A549 (cell line): ENCODE results near the gene RGS13. TPM values are rescaled to one million over a fixed set of nuclear protein-coding genes. Genes with fewer than 3 reads are reported as not detected.

Source experiments
- ATAC-seq, 2 experiments: fragments of 200-7000 bp in 1 of 2; fragments of >200 bp in 1 of 2; cut with Nextera tagmentation in 1 of 2; cut with Tn5 transposase in 1 of 2; 3 replicates each; pipeline versions ENCODE4 v1.8.0 to v1.9.1; 2018 to 2020; ENCODE audit warnings: mild to moderate bottlenecking in 1 of 2, moderate library complexity in 1 of 2
- CTCF ChIA-PET: fragments of 300-600 bp; sonication (Branson Sonifier 250); formaldehyde crosslinking; extraction: SDS; loops from one replicate; lab custom pipeline; 2021; ENCODE audit warnings: antibody characterized with exemption, inconsistent platforms; lab: Yijun Ruan, JAX
- POLR2A ChIA-PET: fragments of 350-600 bp; formaldehyde crosslinking; extraction: SDS; loops from one replicate; lab custom pipeline; 2021; ENCODE audit warnings: antibody characterized with exemption, inconsistent platforms; lab: Yijun Ruan, JAX
- DNase-seq, 2 experiments: peaks; one replicate each; pipeline versions ENCODE4 v3.0.0 to v3.0.0-alpha.2; 2011 to 2016; ENCODE audit warnings: low read depth in 1 of 2, low spot score in 1 of 2
- FAIRE-seq: peaks from 2 replicates; lab custom pipeline; 2011; peaks lifted over from hg19 to GRCh38; lab: Jason Lieb, UNC
- H3K27ac ChIP-seq, 2 experiments: fragments of >200 bp; sonication (Bioruptor Twin); formaldehyde crosslinking; 3 replicates each; pipeline ENCODE4 v1.5.1; 2016 to 2017
- H3K4me1 ChIP-seq: fragments of >200 bp; sonication (Bioruptor Twin); formaldehyde crosslinking; 3 replicates; pipeline ENCODE4 v1.6.1; 2016
- H3K4me2 ChIP-seq: fragments of >200 bp; sonication (Bioruptor Twin); formaldehyde crosslinking; 3 replicates; pipeline ENCODE4 v1.6.1; 2016
- H3K4me3 ChIP-seq: fragments of >200 bp; sonication (Bioruptor Twin); formaldehyde crosslinking; 3 replicates; pipeline ENCODE4 v1.5.1; 2016
- H3K9me3 ChIP-seq: fragments of >200 bp; sonication (Bioruptor Twin); formaldehyde crosslinking; 3 replicates; pipeline ENCODE4 v1.6.1; 2016
- BCL3 ChIP-seq: fragments of >200 bp; sonication (Bioruptor Twin); formaldehyde crosslinking; IDR thresholded peaks from 3 replicates; pipeline ENCODE4 v1.6.1; 2016
- CBX2 ChIP-seq: fragments of 200-600 bp; sonication (generic); IDR thresholded peaks from 2 replicates; pipeline ENCODE4 v1.6.1; 2016; ENCODE audit warnings: low read depth, mild to moderate bottlenecking, borderline replicate concordance
- CHD4 ChIP-seq: fragments of 200-600 bp; sonication (generic); IDR thresholded peaks from 2 replicates; pipeline ENCODE4 v1.6.1; 2016; ENCODE audit warnings: antibody characterized with exemption, mild to moderate bottlenecking, borderline replicate concordance
- CTCF ChIP-seq: fragments of >200 bp; sonication (Bioruptor Twin); formaldehyde crosslinking; IDR thresholded peaks from 3 replicates; pipeline ENCODE4 v1.5.1; 2016
- EHF ChIP-seq: fragments of 250-450 bp; sonication (Bioruptor Pico); IDR thresholded peaks from 2 replicates; pipeline ENCODE4 v1.5.0; 2020; ENCODE audit warnings: mild to moderate bottlenecking
- ESRRA ChIP-seq: fragments of 150-350 bp; IDR thresholded peaks from 2 replicates; pipeline ENCODE4 v1.6.1; 2014; ENCODE audit warnings: mild to moderate bottlenecking, low read length, borderline replicate concordance
- FOSB ChIP-seq: fragments of 250-450 bp; sonication (Bioruptor Pico); IDR thresholded peaks from 2 replicates; pipeline ENCODE4 v1.5.0; 2020; ENCODE audit warnings: mild to moderate bottlenecking, moderate library complexity
- FOSL2 ChIP-seq, 2 experiments: fragments of 450-650 bp in 1 of 2; fragments of >200 bp in 1 of 2; sonication (Bioruptor Twin) in 1 of 2; formaldehyde crosslinking; IDR thresholded peaks; 2 replicates each; pipeline versions ENCODE4 v1.5.0 to v1.6.1; 2016 to 2020; ENCODE audit warnings: mild to moderate bottlenecking in 1 of 2, moderate library complexity in 1 of 2
- HES2 ChIP-seq: fragments of >200 bp; sonication (Bioruptor Twin); formaldehyde crosslinking; IDR thresholded peaks from 2 replicates; pipeline ENCODE4 v1.6.1; 2016
- NFE2L2 ChIP-seq: fragments of 150-350 bp; conservative IDR thresholded peaks from 2 replicates; pipeline ENCODE4 v1.6.1; 2014; ENCODE audit warnings: low read length
- NR3C1 ChIP-seq: fragments of >200 bp; sonication (Bioruptor Twin); formaldehyde crosslinking; IDR thresholded peaks from 3 replicates; pipeline ENCODE4 v1.6.1; 2017
- PHF8 ChIP-seq: fragments of 200-600 bp; sonication (generic); IDR thresholded peaks from 2 replicates; pipeline ENCODE4 v1.6.1; 2016; ENCODE audit warnings: low read depth, mild to moderate bottlenecking, antibody characterized with exemption, moderate library complexity, borderline replicate concordance
- REST ChIP-seq: fragments of 200-600 bp; sonication (generic); IDR thresholded peaks from 2 replicates; pipeline ENCODE4 v1.6.1; 2016; ENCODE audit warnings: antibody characterized with exemption, mild to moderate bottlenecking, moderate library complexity
- TFCP2L1 ChIP-seq: fragments of 250-450 bp; sonication (Bioruptor Pico); IDR thresholded peaks from 2 replicates; pipeline ENCODE4 v1.5.0; 2021; ENCODE audit warnings: mild to moderate bottlenecking
- ZC3H11A ChIP-seq: fragments of 450-650 bp; IDR thresholded peaks from 2 replicates; pipeline ENCODE4 v1.6.1; 2014; ENCODE audit warnings: antibody characterized with exemption, mild to moderate bottlenecking
- ZFP36 ChIP-seq: fragments of 450-650 bp; IDR thresholded peaks from 2 replicates; pipeline ENCODE4 v1.6.1; 2014; ENCODE audit warnings: borderline replicate concordance; ENCODE audit not compliant: partially characterized antibody
- WGBS: methylation state at CpG from one replicate; pipeline ENCODE4 v1.1.6; 2017; ENCODE audit errors: missing lambda C conversion rate; 5-methylcytosine and 5-hydroxymethylcytosine counted together
- polyA plus RNA-seq, 4 experiments: library from polyadenylated mRNA; depleted of rRNA in 3 of 4; stranded (reverse); fragments of >200 nt; fragmentation: RNase III in 1 of 4; extraction: RNeasy Plus Mini Kit Qiagen cat#74134 plus additional on column Dnase treatment in 1 of 4; gene quantifications; 2 replicates in 3 of 4; 3 replicates in 1 of 4; pipeline ENCODE4 v1.2.3, GENCODE V29; 2011 to 2017
- TF ChIP-seq, protein P1 (sequence below): fragments of 250-450 bp; sonication (Bioruptor Pico); IDR thresholded peaks from 2 replicates; pipeline ENCODE4 v1.5.0; 2021; ENCODE audit warnings: mild to moderate bottlenecking, moderate library complexity, borderline replicate concordance

The RGS13 gene
- polyA plus RNA-seq, 2 of the 4 experiments (the other 2 are of a cell fraction): not detected

DNA sequence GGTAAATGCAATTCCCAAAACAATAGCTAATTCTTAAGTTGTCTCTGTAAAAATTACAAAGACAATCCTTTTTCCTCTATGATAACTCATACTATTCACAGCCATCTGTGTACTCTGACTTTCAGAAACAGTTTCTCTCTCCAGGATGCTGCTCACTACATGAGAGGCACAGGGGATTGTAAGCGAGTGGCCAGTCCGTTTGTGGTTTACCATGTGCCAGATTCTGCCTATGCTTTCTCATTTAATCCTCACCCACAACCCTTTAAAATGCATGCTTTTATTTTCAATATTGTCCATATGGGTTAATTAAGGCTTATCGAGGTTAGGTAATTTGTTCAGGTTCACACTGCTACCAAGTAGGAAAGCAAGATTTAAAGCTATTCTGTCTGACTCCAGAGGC, 37.4 kb upstream of the RGS13 start:
- Histone ChIP-seq H3K4me2 (no peak overlapping the region), H3K4me1 (peaks cover 7% of the 10 kb centered on the region; the same call in 1 of the 3 replicates), H3K4me3 (no peak overlapping the region), H3K9me3 (no peaks in the 10 kb centered on the region), H3K27ac (no peak overlapping the region)
- CTCF ChIA-PET: interaction anchor here (1.1 to 1.3 kb wide), 2 partner anchors 15 to 124 kb away, joined by 3 to 6 read pairs; no protein-coding TSS in a partner anchor
- 85% methylated on average over 3 of the region's 3 CpGs for WGBS
- POLR2A ChIA-PET: no interaction called here
- no peak for TF ChIP-seq REST
- DNase-seq (no peak), ATAC-seq (no peak), FAIRE-seq (no peak)

GRCh38 chr1:192600275-192600674, 35.7 kb upstream of the RGS13 start:
- Histone ChIP-seq H3K9me3 (no peaks in the 10 kb centered on the region), H3K4me3 (no peak overlapping the region), H3K27ac (no peak overlapping the region), H3K4me2 (no peak overlapping the region), H3K4me1 (peaks cover 7% of the 10 kb centered on the region; the same call in 1 of the 3 replicates)
- CTCF ChIA-PET: interaction anchor here (1.5 kb wide), 1 partner anchor 126 kb away, joined by 6 read pairs; no protein-coding TSS in a partner anchor
- TF ChIP-seq FOSL2 (IDR thresholded peaks at IDR 0.05) (no peak), FOSL2 (CRISPR knock-in tag; IDR thresholded peaks at IDR 0.05) (no peak), BCL3 (no peak), NFE2L2 (no peak), CBX2 (no peak), ZFP36 (no peak), EHF (CRISPR knock-in tag) (no peak), ESRRA (no peak), FOSB (CRISPR knock-in tag) (no peak), HES2 (no peak), TFCP2L1 (no peak), NR3C1 (no peak), ZC3H11A (no peak), CHD4 (no peak), PHF8 (no peak), CTCF (no peak)
- TF ChIP-seq, protein P1, sequence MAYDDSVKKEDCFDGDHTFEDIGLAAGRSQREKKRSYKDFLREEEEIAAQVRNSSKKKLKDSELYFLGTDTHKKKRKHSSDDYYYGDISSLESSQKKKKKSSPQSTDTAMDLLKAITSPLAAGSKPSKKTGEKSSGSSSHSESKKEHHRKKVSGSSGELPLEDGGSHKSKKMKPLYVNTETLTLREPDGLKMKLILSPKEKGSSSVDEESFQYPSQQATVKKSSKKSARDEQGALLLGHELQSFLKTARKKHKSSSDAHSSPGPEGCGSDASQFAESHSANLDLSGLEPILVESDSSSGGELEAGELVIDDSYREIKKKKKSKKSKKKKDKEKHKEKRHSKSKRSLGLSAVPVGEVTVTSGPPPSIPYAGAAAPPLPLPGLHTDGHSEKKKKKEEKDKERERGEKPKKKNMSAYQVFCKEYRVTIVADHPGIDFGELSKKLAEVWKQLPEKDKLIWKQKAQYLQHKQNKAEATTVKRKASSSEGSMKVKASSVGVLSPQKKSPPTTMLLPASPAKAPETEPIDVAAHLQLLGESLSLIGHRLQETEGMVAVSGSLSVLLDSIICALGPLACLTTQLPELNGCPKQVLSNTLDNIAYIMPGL (CRISPR knock-in tag): no peak
- ATAC-seq: no peak
- WGBS: 69% methylated on average over 1 of the region's 1 CpG
- DNase-seq: no peak
- POLR2A ChIA-PET: no interaction called here
- no peak for FAIRE-seq
